GM18867 (cell line): ENCODE results near the gene STK36.

Experiments
- ATAC-seq: cut with Tn5 transposase; IDR thresholded peaks from one replicate; pipeline ENCODE4 v1.9.1; 2021; ENCODE audit warnings: mild to moderate bottlenecking, moderate library complexity; ENCODE audit not compliant: unreplicated experiment

Gene STK36

DNA sequence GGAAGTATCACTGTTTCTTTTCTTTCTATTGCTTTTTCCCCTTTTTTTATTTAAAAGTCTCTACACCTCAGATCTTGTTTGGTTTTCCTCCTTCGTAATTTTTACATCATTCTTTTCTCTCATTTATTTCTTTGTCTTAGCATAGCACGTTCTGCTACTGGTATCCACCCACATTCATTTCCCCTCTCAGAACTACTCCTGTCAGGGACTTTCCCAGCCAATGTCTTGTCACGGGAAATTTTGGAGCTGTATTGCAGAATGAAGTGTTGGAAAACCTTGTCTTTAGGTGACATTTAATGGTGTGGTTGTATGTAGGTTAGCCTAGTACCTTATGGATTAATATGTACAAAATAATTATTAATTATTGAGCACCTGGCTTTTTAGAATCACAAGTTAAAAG is 72.7 kb downstream of the STK36 start:
- no peak for ATAC-seq

DNA sequence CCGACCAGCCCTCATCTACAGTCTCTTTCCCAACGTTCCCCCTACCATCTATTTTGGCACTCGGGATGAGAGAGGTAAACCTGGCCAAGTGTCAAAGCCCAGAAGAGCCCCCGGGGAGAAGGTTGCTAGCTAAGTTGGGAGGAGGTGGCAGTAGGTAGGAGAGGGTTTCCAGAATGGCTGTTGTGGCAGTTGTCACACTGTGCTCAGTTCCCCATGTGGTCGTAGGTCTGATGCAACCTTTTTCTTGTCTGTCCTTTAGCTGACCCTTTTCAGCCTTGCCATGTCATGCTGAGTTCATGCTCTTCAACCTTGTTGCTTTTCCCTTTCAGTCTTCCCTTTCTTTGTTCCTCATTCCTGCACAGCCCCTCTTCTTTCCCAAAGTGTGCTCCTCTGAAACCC is 73.3 kb downstream of the STK36 start:
- no peak for ATAC-seq

DNA sequence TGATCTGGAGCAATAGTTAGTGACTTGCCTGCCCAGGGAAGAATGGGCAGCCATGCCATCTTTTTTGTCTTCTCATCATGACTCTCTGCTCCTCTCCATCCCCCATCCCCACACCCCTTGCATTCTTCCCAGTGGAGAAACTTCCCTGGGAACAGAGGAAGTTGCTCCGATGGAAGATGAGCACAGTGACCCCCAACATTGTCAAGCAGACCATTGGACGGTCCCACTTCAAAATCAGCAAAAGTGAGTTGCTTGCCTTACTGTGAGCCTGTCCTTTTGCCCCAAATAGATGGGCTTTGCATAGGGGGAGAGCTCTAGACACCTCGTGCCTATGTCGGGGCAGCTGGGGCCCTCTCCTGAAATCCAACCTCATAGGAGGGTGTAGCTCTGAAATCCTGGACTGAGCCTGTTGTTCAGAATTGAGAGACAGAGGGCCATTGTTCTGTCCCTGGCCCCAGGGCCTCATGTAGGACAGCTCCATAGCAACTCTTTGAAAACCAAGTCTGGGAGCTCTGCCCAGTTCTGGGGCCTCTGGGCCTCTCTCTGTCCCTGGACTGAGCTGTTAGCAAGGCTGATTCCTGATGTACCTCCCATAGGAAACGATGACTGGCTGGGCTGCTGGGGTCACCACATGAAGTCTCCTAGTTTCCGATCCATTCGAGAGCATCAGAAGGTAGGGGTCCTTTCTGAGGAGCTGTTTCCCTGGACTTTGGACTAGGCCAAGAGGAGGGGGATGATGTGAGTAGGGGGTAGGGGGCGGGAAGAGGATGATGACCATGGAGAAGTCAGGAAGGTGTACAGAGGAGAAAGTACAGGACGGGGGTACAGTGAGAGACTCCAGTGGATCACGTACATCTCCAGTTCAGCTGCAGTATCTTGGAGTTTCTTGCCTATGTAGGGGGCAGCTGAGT is 73.9 kb downstream of the STK36 start:
- ATAC-seq, result no peak

DNA sequence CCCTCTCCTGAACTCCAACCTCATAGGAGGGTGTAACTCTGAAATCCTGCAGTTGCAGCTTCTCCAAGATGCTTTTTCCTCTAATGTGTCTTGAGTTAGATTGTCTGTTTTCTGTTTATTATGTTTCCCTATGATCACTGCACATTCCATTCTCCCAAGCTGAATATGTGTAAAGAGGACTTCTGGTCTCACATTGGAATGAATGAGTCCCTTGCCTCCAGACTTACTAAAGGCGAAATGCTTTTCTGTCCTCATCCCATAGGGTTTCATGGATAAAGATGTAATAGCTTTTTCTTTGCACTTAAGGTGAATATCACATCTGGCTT is 74.5 kb downstream of the STK36 start:
- ATAC-seq, result no peak

DNA sequence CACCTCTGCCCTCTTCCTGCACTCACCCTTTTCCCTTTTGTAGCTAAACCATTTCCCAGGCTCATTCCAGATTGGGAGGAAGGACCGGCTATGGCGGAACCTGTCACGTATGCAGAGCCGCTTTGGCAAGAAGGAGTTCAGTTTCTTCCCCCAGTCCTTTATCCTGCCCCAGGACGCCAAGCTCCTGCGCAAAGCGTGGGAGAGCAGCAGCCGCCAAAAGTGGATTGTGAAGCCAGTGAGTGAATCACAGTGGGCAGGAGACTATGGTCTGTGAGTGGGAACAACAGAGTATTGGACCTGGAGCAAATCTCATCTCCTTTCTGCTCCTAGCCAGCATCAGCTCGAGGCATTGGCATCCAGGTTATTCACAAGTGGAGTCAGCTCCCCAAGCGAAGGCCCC is 75.1 kb downstream of the STK36 start:
- no peak for ATAC-seq

DNA sequence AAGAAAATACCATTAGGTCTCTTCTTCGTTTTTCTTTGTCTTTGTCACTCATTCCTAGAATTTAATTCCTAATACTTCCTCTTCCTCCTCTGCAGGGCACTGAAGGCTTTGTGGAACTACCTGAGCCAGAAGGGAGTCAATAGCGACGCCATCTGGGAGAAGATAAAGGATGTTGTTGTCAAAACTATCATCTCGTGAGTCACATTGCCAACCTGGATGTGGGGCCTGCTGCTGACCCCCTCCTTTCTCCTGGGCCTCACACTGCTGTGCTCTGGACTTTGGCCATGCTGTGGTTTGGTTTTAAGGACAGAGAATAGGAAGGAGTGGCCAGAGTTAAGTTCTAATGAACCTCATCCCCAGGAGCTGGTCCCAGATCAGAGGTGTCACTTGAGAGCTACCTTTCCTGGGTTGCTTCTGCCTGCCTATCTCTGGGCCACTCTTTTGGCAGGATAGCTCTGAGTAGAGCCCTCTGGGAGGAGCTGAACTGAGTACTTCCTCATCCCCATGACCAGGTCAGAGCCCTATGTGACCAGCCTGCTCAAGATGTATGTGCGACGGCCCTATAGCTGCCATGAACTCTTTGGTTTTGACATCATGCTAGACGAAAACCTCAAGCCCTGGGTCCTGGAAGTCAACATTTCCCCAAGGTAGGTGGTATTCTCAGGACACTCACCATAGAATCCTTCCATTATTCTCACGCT is 77.0 kb downstream of the STK36 start:
- no peak for ATAC-seq
